SU-DHL-6 (cell line): ENCODE data around the gene IL7R.

Experiments used
- H2AFZ ChIP-seq: fragments of 200-600 bp; sonication (generic); 2 replicates; pipeline ENCODE4 v1.6.1; 2014; ENCODE audit warnings: low read depth, mild to moderate bottlenecking, moderate library complexity, mixed read lengths, antibody characterized with exemption, low read length; ENCODE audit not compliant: severe bottlenecking
- H3F3A ChIP-seq: fragments of 200-600 bp; shearing (Covaris generic); 2 replicates; pipeline ENCODE4 v1.6.0; 2016; ENCODE audit warnings: antibody characterized with exemption, mild to moderate bottlenecking; ENCODE audit not compliant: insufficient read depth
- H3K27ac ChIP-seq: fragments of 200-600 bp; sonication (generic); 2 replicates; pipeline ENCODE4 v1.5.1; 2016; ENCODE audit warnings: low read depth, mild to moderate bottlenecking, low read length, moderate library complexity, mixed read lengths
- H3K27me3 ChIP-seq: fragments of 200-600 bp; sonication (generic), shearing (Covaris generic); 2 replicates; pipeline ENCODE4 v1.6.0; 2014; ENCODE audit warnings: mild to moderate bottlenecking, low read length
- H3K36me3 ChIP-seq: fragments of 200-600 bp; sonication (generic); 2 replicates; pipeline ENCODE4 v1.6.1; 2014; ENCODE audit warnings: mild to moderate bottlenecking, low read length, mixed read lengths
- H3K4me2 ChIP-seq: fragments of 300-600, 200-600 bp; shearing (Covaris generic), sonication (generic); 2 replicates; pipeline ENCODE4 v1.6.0; 2014; ENCODE audit warnings: low read length, low read depth, mild to moderate bottlenecking; ENCODE audit not compliant: poor library complexity, severe bottlenecking
- H3K4me3 ChIP-seq: fragments of 200-600 bp; sonication (generic); 2 replicates; pipeline ENCODE4 v1.5.1; 2014; ENCODE audit warnings: antibody characterized with exemption, low read length, mild to moderate bottlenecking, mixed read lengths; ENCODE audit not compliant: insufficient read depth, poor library complexity, severe bottlenecking
- H3K79me2 ChIP-seq: fragments of 200-600 bp; sonication (generic); 2 replicates; pipeline ENCODE4 v1.6.1; 2014; ENCODE audit warnings: mild to moderate bottlenecking, low read length, moderate library complexity; ENCODE audit not compliant: insufficient read depth
- H3K9ac ChIP-seq: fragments of 200-600 bp; sonication (generic); 2 replicates; pipeline ENCODE4 v1.7.0; 2014; ENCODE audit warnings: mild to moderate bottlenecking, low read length
- H3K9me2 ChIP-seq: fragments of 200-600 bp; sonication (generic); replicated peaks from 2 replicates; pipeline ENCODE4 v1.6.1; 2014; ENCODE audit warnings: low read length; ENCODE audit not compliant: insufficient read depth
- H3K9me3 ChIP-seq: fragments of 200-600 bp; sonication (generic); 2 replicates; pipeline ENCODE4 v1.6.1; 2014; ENCODE audit warnings: low read length, mixed read lengths; ENCODE audit not compliant: insufficient read depth
- H4K20me1 ChIP-seq: fragments of 200-600 bp; sonication (generic); 2 replicates; pipeline ENCODE4 v1.6.1; 2014; ENCODE audit warnings: low read depth, mild to moderate bottlenecking, antibody characterized with exemption, low read length, moderate library complexity, mixed read lengths
- EZH2phosphoT487 ChIP-seq: fragments of 200-600 bp; sonication (generic), shearing (Covaris generic); conservative IDR thresholded peaks from 2 replicates; pipeline ENCODE4 v1.6.1; 2018; ENCODE audit warnings: mild to moderate bottlenecking, antibody characterized with exemption, low read length, moderate library complexity, mixed read lengths
- TF ChIP-seq, protein P1 (sequence below): fragments of 200-600 bp; sonication (generic); IDR thresholded peaks from one replicate; pipeline ENCODE4 v1.5.1; 2017; ENCODE audit warnings: antibody characterized with exemption, mild to moderate bottlenecking, low read length, moderate library complexity; ENCODE audit not compliant: insufficient read depth, poor library complexity, severe bottlenecking

Gene IL7R

DNA sequence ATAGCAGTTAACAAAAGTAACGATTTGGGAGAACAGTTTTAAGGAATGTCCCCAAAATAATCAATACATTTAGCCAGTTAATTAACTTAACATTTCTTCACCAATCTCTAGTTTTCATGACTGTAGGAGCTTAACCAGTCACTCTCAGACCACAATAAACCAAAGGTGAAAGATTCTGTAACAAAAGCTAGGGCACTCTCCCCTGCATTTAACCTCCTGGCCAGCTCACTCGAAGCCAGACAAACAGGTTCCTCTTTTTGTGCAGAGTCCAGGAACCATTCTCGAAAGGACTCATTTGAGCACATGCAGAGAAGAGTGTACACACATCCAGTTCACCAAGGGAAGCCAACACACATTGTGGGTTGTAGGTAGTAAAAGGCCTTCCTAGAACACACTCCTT, 6.5 kb downstream of the IL7R start:
- H3K4me2 ChIP-seq: no peak overlapping the region
- H3K27ac ChIP-seq: no peak overlapping the region
- no peaks in the 10 kb centered on the region for H3K9me2 ChIP-seq
- no peak overlapping the region for H3K4me3 ChIP-seq
- H4K20me1 ChIP-seq: no peaks in the 10 kb centered on the region
- no peak overlapping the region for H3K9ac ChIP-seq
- no peaks in the 10 kb centered on the region for H3F3A ChIP-seq
- no peaks in the 10 kb centered on the region for H3K79me2 ChIP-seq
- H3K9me3 ChIP-seq: no peaks in the 10 kb centered on the region
- H3K27me3 ChIP-seq: no peaks in the 10 kb centered on the region
- H3K36me3 ChIP-seq: no peaks in the 10 kb centered on the region
- TF ChIP-seq, protein P1, sequence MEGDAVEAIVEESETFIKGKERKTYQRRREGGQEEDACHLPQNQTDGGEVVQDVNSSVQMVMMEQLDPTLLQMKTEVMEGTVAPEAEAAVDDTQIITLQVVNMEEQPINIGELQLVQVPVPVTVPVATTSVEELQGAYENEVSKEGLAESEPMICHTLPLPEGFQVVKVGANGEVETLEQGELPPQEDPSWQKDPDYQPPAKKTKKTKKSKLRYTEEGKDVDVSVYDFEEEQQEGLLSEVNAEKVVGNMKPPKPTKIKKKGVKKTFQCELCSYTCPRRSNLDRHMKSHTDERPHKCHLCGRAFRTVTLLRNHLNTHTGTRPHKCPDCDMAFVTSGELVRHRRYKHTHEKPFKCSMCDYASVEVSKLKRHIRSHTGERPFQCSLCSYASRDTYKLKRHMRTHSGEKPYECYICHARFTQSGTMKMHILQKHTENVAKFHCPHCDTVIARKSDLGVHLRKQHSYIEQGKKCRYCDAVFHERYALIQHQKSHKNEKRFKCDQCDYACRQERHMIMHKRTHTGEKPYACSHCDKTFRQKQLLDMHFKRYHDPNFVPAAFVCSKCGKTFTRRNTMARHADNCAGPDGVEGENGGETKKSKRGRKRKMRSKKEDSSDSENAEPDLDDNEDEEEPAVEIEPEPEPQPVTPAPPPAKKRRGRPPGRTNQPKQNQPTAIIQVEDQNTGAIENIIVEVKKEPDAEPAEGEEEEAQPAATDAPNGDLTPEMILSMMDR: no peak
- no peak for TF ChIP-seq EZH2phosphoT487
- H2AFZ ChIP-seq: no peak overlapping the region

DNA sequence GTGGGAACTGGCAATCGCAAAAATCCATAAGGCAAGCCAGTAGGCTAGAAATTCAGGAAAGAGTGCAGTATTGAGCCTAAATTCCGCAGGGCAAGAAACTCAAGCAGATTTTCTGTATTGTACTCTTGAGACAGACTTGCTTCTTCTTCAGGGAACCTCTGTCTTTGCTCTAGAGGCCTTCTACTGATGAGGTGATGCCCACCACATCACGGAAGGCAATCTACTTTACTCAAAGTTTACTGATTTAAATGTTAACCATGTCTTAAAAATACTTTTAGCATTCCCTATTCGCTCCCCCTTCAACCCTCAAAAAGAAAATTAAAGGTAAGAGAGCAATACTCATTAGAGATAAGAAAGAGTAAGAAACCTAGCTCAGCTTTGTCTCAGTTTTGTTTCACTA, 11.3 kb downstream of the IL7R start:
- H2AFZ ChIP-seq: no peak overlapping the region
- no peak overlapping the region for H3K9ac ChIP-seq
- no peaks in the 10 kb centered on the region for H3K79me2 ChIP-seq
- H3K4me3 ChIP-seq: no peak overlapping the region
- H3K27me3 ChIP-seq: no peaks in the 10 kb centered on the region
- H3K27ac ChIP-seq: no peak overlapping the region
- H4K20me1 ChIP-seq: no peaks in the 10 kb centered on the region
- no peaks in the 10 kb centered on the region for H3K9me3 ChIP-seq
- no peaks in the 10 kb centered on the region for H3F3A ChIP-seq
- H3K4me2 ChIP-seq: no peak overlapping the region
- no peaks in the 10 kb centered on the region for H3K36me3 ChIP-seq
- no peaks in the 10 kb centered on the region for H3K9me2 ChIP-seq
- no peak for TF ChIP-seq EZH2phosphoT487
- TF ChIP-seq, protein P1: no peak

DNA sequence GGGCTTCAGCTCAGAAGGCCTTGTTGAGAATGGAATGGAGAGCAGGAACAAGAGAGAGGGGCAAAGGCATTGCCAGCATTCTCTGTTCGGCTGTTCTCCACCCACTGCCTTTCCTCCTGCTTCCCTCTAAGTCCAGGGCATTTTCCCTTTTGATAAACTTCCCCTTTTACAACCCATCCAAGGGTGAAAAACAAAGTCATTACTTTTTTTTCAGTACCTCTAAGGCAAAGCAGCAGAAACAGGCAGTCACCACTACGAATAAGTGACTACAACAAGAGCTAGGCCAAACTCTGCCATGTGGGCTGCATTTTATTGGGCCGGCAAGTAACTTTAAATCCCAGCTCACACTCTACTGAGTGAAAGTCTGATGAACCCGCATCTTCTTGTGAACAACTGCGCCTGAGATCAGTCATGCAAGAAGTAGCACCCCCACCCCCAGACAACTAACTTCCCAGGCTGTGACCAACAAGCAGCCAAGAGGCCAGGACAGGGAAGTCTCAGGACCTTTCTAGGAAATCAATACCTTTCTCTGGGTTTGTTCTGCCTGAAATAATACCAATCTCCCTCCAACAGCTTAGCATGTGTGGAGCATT, 13.1 kb downstream of the IL7R start:
- H3K36me3 ChIP-seq: no peaks in the 10 kb centered on the region
- H3K9ac ChIP-seq: no peak overlapping the region
- H4K20me1 ChIP-seq: no peaks in the 10 kb centered on the region
- no peak overlapping the region for H3K4me3 ChIP-seq
- no peak overlapping the region for H3K4me2 ChIP-seq
- no peaks in the 10 kb centered on the region for H3K9me3 ChIP-seq
- H3F3A ChIP-seq: no peaks in the 10 kb centered on the region
- H2AFZ ChIP-seq: no peak overlapping the region
- H3K79me2 ChIP-seq: no peaks in the 10 kb centered on the region
- TF ChIP-seq, protein P1: no peak
- TF ChIP-seq EZH2phosphoT487: no peak
- no peaks in the 10 kb centered on the region for H3K27me3 ChIP-seq
- no peak overlapping the region for H3K27ac ChIP-seq
- H3K9me2 ChIP-seq: no peaks in the 10 kb centered on the region

DNA sequence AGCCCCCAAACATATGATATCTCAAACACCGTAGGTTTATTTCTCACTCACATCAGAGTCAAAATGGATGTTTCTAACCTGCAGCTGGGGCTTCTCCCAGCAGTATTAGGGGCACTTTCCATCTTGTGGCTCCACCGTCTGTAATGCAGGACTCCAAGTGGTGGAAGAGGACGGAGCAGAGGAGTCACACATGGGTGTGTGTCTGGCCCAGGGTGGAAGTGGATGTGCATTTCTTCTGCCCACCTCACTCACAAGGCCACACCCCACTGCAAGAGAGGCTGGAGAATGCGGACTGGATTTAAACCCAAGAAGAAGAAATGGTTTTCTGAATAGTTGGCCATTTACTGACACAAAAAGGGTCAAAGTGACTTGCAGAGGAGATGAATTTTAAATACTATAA, 13.9 kb downstream of the IL7R start:
- H3K4me2 ChIP-seq: no peak overlapping the region
- H4K20me1 ChIP-seq: no peaks in the 10 kb centered on the region
- H3K9me3 ChIP-seq: no peaks in the 10 kb centered on the region
- H3K27me3 ChIP-seq: no peaks in the 10 kb centered on the region
- H3K36me3 ChIP-seq: no peaks in the 10 kb centered on the region
- H2AFZ ChIP-seq: no peak overlapping the region
- H3K79me2 ChIP-seq: no peaks in the 10 kb centered on the region
- no peaks in the 10 kb centered on the region for H3K9me2 ChIP-seq
- H3K9ac ChIP-seq: no peak overlapping the region
- TF ChIP-seq, protein P1: no peak
- TF ChIP-seq EZH2phosphoT487: no peak
- H3K27ac ChIP-seq: no peak overlapping the region
- no peaks in the 10 kb centered on the region for H3F3A ChIP-seq
- no peak overlapping the region for H3K4me3 ChIP-seq
